LNCaP clone FGC (cell line): ENCODE data around the gene MALRD1.

Experiments used
- DNase-seq: peaks from one replicate; pipeline ENCODE4 v3.0.0-alpha.2; 2011; ENCODE audit warnings: low read depth
- H3K4me3 ChIP-seq: 2 replicates; pipeline ENCODE4 v1.5.1; 2011; ENCODE audit warnings: mild to moderate bottlenecking, low read depth, low read length, control low read depth
- CTCF ChIP-seq: IDR thresholded peaks from 2 replicates; pipeline ENCODE4 v1.5.1; 2012; ENCODE audit warnings: mild to moderate bottlenecking; ENCODE audit not compliant: control insufficient read depth, insufficient read depth; ENCODE audit errors: extremely low read depth

Gene MALRD1

GRCh38 chr10:19570120-19570519, 521.5 kb downstream of the MALRD1 start:
- no peak for TF ChIP-seq CTCF
- no peak for DNase-seq
- H3K4me3 ChIP-seq, result no peak overlapping the region

- no peak for TF ChIP-seq CTCF
- no peak for DNase-seq
These were observed 522.4 kb downstream of the MALRD1 start for GRCh38 chr10:19570991-19571390.

GRCh38 chr10:19572056-19572455, 523.5 kb downstream of the MALRD1 start:
- no peak for TF ChIP-seq CTCF
- H3K4me3 ChIP-seq, result no peak overlapping the region
- no peak for DNase-seq

More at GRCh38 chr10:19570991-19571390, 522.4 kb downstream of the MALRD1 start:
- H3K4me3 ChIP-seq, result no peak overlapping the region

GRCh38 chr10:19576576-19576975, 528.0 kb downstream of the MALRD1 start:
- H3K4me3 ChIP-seq, result no peak overlapping the region
- DNase-seq, result no peak
- TF ChIP-seq CTCF, result no peak

- DNase-seq, result no peak
- no peak overlapping the region for H3K4me3 ChIP-seq
- no peak for TF ChIP-seq CTCF
These were observed 528.8 kb downstream of the MALRD1 start for GRCh38 chr10:19577381-19577780.

GRCh38 chr10:19577807-19578206, 529.2 kb downstream of the MALRD1 start:
- no peak for DNase-seq
- TF ChIP-seq CTCF, result no peak
- H3K4me3 ChIP-seq, result no peak overlapping the region

GRCh38 chr10:19578571-19578970, 530.0 kb downstream of the MALRD1 start:
- no peak for DNase-seq
- no peak overlapping the region for H3K4me3 ChIP-seq
- no peak for TF ChIP-seq CTCF
